Measurements from ENCODE around the gene RFX3. TPM values are rescaled to one million over a fixed set of nuclear protein-coding genes. Genes with fewer than 3 reads are reported as not detected.

The RFX3 gene
- total RNA-seq, 4 donors from 2014 or later: 7.0 to 11.3 (median 8.6) TPM

- no peak for ATAC-seq (ENCODE audit: low FRiP score)
- DNase-seq (ENCODE audit: low spot score): no peak
- no peak for TF ChIP-seq CTCF (IDR thresholded peaks at IDR 0.05)
Observed at GRCh38 chr9:3367185-3367584, 158.6 kb downstream of the RFX3 start.

- TF ChIP-seq CTCF (IDR thresholded peaks at IDR 0.05): no peak
- DNase-seq (ENCODE audit: low spot score): no peak
- ATAC-seq (ENCODE audit: low FRiP score): no peak
Observed at GRCh38 chr9:3361689-3362392, 164.0 kb downstream of the RFX3 start.

- DNase-seq (ENCODE audit: low spot score) (no peak), ATAC-seq (ENCODE audit: low FRiP score) (no peak)
Observed at GRCh38 chr9:3361116-3361515, 164.7 kb downstream of the RFX3 start.

GRCh38 chr9:3360245-3360644 is 165.6 kb downstream of the RFX3 start:
- ATAC-seq (ENCODE audit: low FRiP score) (no peak), DNase-seq (ENCODE audit: low spot score) (no peak)

More at GRCh38 chr9:3361116-3361515, 164.7 kb downstream of the RFX3 start:
- no peak for TF ChIP-seq CTCF (IDR thresholded peaks at IDR 0.05)

GRCh38 chr9:3359778-3360177 is 166.0 kb downstream of the RFX3 start:
- ATAC-seq (ENCODE audit: low FRiP score): no peak
- TF ChIP-seq CTCF (IDR thresholded peaks at IDR 0.05): no peak
- no peak for DNase-seq (ENCODE audit: low spot score)

More at GRCh38 chr9:3360245-3360644, 165.6 kb downstream of the RFX3 start:
- TF ChIP-seq CTCF (IDR thresholded peaks at IDR 0.05): no peak

- TF ChIP-seq CTCF (IDR thresholded peaks at IDR 0.05): no peak
- ATAC-seq (ENCODE audit: low FRiP score): no peak
- no peak for DNase-seq (ENCODE audit: low spot score)
Observed at GRCh38 chr9:3359048-3359692, 166.6 kb downstream of the RFX3 start.

GRCh38 chr9:3348169-3348568 is 177.6 kb downstream of the RFX3 start:
- no peak for DNase-seq (ENCODE audit: low spot score)
- ATAC-seq (ENCODE audit: low FRiP score): no peak
- no peak for TF ChIP-seq CTCF (IDR thresholded peaks at IDR 0.05)

All from omental fat pad (tissue), 4 donors.